GM23248 (cell line): ENCODE data around the gene TRIP6. TPM values are rescaled to one million over a fixed set of nuclear protein-coding genes. Genes with fewer than 3 reads are reported as not detected.

Experiments
- DNase-seq: peaks from one replicate; pipeline ENCODE4 v3.0.0-alpha.2; 2015
- H2AFZ ChIP-seq: fragments of 200-600 bp; sonication (generic); 2 replicates; pipeline ENCODE4 v1.6.1; 2016; ENCODE audit warnings: antibody characterized with exemption
- H3F3A ChIP-seq: fragments of 200-600 bp; sonication (generic); 2 replicates; pipeline ENCODE4 v1.6.1; 2016; ENCODE audit warnings: mild to moderate bottlenecking, antibody characterized with exemption, mixed run types; ENCODE audit not compliant: insufficient read depth
- H3K27ac ChIP-seq: fragments of 200-600 bp; sonication (generic); 2 replicates; pipeline ENCODE4 v1.5.1; 2016; ENCODE audit warnings: mild to moderate bottlenecking
- H3K27me3 ChIP-seq: fragments of 200-600 bp; sonication (generic); replicated peaks from 2 replicates; pipeline ENCODE4 v1.6.1; 2016; ENCODE audit warnings: mild to moderate bottlenecking; ENCODE audit not compliant: insufficient read depth
- H3K36me3 ChIP-seq: fragments of 200-600 bp; sonication (generic); 2 replicates; pipeline ENCODE4 v1.6.1; 2016; ENCODE audit warnings: low read depth, mild to moderate bottlenecking
- H3K4me1 ChIP-seq: fragments of 200-600 bp; sonication (generic); 2 replicates; pipeline ENCODE4 v1.6.1; 2016; ENCODE audit warnings: mild to moderate bottlenecking; ENCODE audit not compliant: insufficient read depth
- H3K4me2 ChIP-seq: fragments of 200-600 bp; sonication (generic); one replicate; pipeline ENCODE4 v1.6.1; 2016; ENCODE audit warnings: mild to moderate bottlenecking; ENCODE audit not compliant: unreplicated experiment
- H3K4me3 ChIP-seq: fragments of 200-600 bp; sonication (generic); 2 replicates; pipeline ENCODE4 v1.5.1; 2016; ENCODE audit warnings: mild to moderate bottlenecking
- H3K79me2 ChIP-seq: fragments of 200-600 bp; sonication (generic); 2 replicates; pipeline ENCODE4 v1.6.1; 2016; ENCODE audit warnings: mild to moderate bottlenecking; ENCODE audit not compliant: insufficient read depth
- H3K9ac ChIP-seq: fragments of 200-600 bp; sonication (generic); 2 replicates; pipeline ENCODE4 v1.6.1; 2016; ENCODE audit warnings: mild to moderate bottlenecking
- H3K9me2 ChIP-seq: fragments of 200-600 bp; sonication (generic); 2 replicates; pipeline ENCODE4 v1.6.1; 2016; ENCODE audit warnings: mixed run types, mild to moderate bottlenecking, moderate library complexity; ENCODE audit not compliant: insufficient read depth
- H3K9me3 ChIP-seq: fragments of 200-600 bp; sonication (generic); one replicate; pipeline ENCODE4 v1.6.1; 2017; ENCODE audit warnings: low read depth
- H4K20me1 ChIP-seq: fragments of 200-600 bp; sonication (generic); 2 replicates; pipeline ENCODE4 v1.6.0; 2016; ENCODE audit not compliant: insufficient read depth
- EZH2 ChIP-seq: fragments of 200-600 bp; sonication (generic); IDR thresholded peaks from 2 replicates; pipeline ENCODE4 v1.6.1; 2018; ENCODE audit warnings: antibody characterized with exemption, mild to moderate bottlenecking; ENCODE audit not compliant: insufficient read depth, poor library complexity, severe bottlenecking
- EZH2phosphoT487 ChIP-seq: fragments of 200-600 bp; sonication (generic); IDR thresholded peaks from 2 replicates; pipeline ENCODE4 v1.6.1; 2018; ENCODE audit warnings: antibody characterized with exemption, moderate library complexity, mild to moderate bottlenecking, low read depth; ENCODE audit not compliant: insufficient read depth
- in situ Hi-C: fragments of 300-500 bp; cut with MboI; formaldehyde crosslinking; loops from 2 replicates; pipeline ENCODE4 v1.15.0; 2020
- microRNA-seq: library from miRNA; unstranded; fragments of <30 nt; microRNA quantifications from one replicate; pipeline ENCODE4, GENCODE V29; 2016; ENCODE audit warnings: borderline number of aligned reads
- polyA plus RNA-seq: library from polyadenylated mRNA; unstranded; fragments of >200 nt; fragmentation: Nextera tagmentation; extraction: Ambion mirVana; gene quantifications from 2 replicates; pipeline ENCODE4 v1.2.1, GENCODE V29; 2016
- small RNA-seq: library from RNA; depleted of rRNA; stranded (forward); fragments of <200 nt; gene quantifications from one replicate; pipeline ENCODE3, GENCODE V24; 2014; ENCODE audit warnings: low read depth, low replicate concordance
- total RNA-seq: library from RNA; depleted of rRNA; stranded (reverse); fragments of >200 nt; shearing (Covaris generic); gene quantifications from 2 replicates; pipeline ENCODE4 v1.2.3, GENCODE V29; 2014; rRNA removed

The TRIP6 gene
- total and polyA plus RNA-seq, 2 experiments from 2014 or later: 68.6 to 113 TPM

GRCh38 chr7:100921039-100921438, 53.9 kb downstream of the TRIP6 start:
- TF ChIP-seq EZH2phosphoT487 (no peak), EZH2 (no peak)

More at GRCh38 chr7:100921039-100921438, 53.9 kb downstream of the TRIP6 start:
- Histone ChIP-seq H3K9ac (no peak overlapping the region), H3K9me2 (no peaks in the 10 kb centered on the region), H3K36me3 (no peaks in the 10 kb centered on the region), H3K4me3 (no peak overlapping the region), H3F3A (no peaks in the 10 kb centered on the region), H4K20me1 (no peaks in the 10 kb centered on the region), H3K27me3 (no peaks in the 10 kb centered on the region), H2AFZ (no peak overlapping the region), H3K4me1 (0 out of 2 replicates have a peak, but pooled peaks cover 4% of the 10 kb centered on the region), H3K27ac (no peak overlapping the region), H3K79me2 (no peaks in the 10 kb centered on the region), H3K4me2 (no peak overlapping the region), H3K9me3 (no peaks in the 10 kb centered on the region)
- DNase-seq: no peak
- in situ Hi-C loops: no loop called here

Small RNA genes within 50 kb of the gene (microRNA-seq; reads per million reads assigned to microRNA genes)
- 1.5 reads per million for gene MIR6875

Small RNA genes within 50 kb of the gene (small RNA-seq; reads per million reads assigned to genes)
- gene RN7SL549P (not detected), gene RN7SL750P (not detected)

Other genes starting within 250 kb of the TRIP6 start
- gene TFR2, start 225.8 kb upstream of the TRIP6 start, total RNA-seq: 0.11 and 0.51 TPM in 2 replicates
- gene TFR2, start 225.8 kb upstream of the TRIP6 start, polyA plus RNA-seq: 0.28 and 0.79 TPM in 2 replicates
- gene ACTL6B, start 210.9 kb upstream of the TRIP6 start, total RNA-seq: not detected in 2 replicates
- gene ACTL6B, start 210.9 kb upstream of the TRIP6 start, polyA plus RNA-seq: not detected in 2 replicates
- 65.6 and 89.8 TPM in 2 replicates for gene GNB2, start 193.6 kb upstream of the TRIP6 start, total RNA-seq
- gene GNB2, start 193.6 kb upstream of the TRIP6 start, polyA plus RNA-seq: 130 and 132 TPM in 2 replicates
- gene GIGYF1, start 173.1 kb upstream of the TRIP6 start, total RNA-seq: 15.6 and 19.5 TPM in 2 replicates
- 6.4 and 7.4 TPM in 2 replicates for gene GIGYF1, start 173.1 kb upstream of the TRIP6 start, polyA plus RNA-seq
- gene POP7, start 161.3 kb upstream of the TRIP6 start, total RNA-seq: 31.3 and 35.2 TPM in 2 replicates
- 63.4 and 67.9 TPM in 2 replicates for gene POP7, start 161.3 kb upstream of the TRIP6 start, polyA plus RNA-seq
- gene EPO, start 146.9 kb upstream of the TRIP6 start, total RNA-seq: not detected in 2 replicates
- gene EPO, start 146.9 kb upstream of the TRIP6 start, polyA plus RNA-seq: not detected in 2 replicates
- not detected in 2 replicates for gene ZAN, start 133.8 kb upstream of the TRIP6 start, total RNA-seq
- gene ZAN, start 133.8 kb upstream of the TRIP6 start, polyA plus RNA-seq: not detected in 2 replicates
- gene EPHB4, start 39.9 kb upstream of the TRIP6 start, total RNA-seq: 26.9 and 32.9 TPM in 2 replicates
- 6.7 and 8.2 TPM in 2 replicates for gene EPHB4, start 39.9 kb upstream of the TRIP6 start, polyA plus RNA-seq
- 16.8 and 21.2 TPM in 2 replicates for gene SLC12A9, start 14.7 kb upstream of the TRIP6 start, total RNA-seq
- gene SLC12A9, start 14.7 kb upstream of the TRIP6 start, polyA plus RNA-seq: 6.1 and 7.9 TPM in 2 replicates
- gene SRRT, start 7.7 kb downstream of the TRIP6 start, total RNA-seq: 57.1 and 58.9 TPM in 2 replicates
- gene SRRT, start 7.7 kb downstream of the TRIP6 start, polyA plus RNA-seq: 74.8 and 74.9 TPM in 2 replicates
- 6.7 and 9.9 TPM in 2 replicates for gene UFSP1, start 22.3 kb downstream of the TRIP6 start, total RNA-seq
- gene UFSP1, start 22.3 kb downstream of the TRIP6 start, polyA plus RNA-seq: 4.3 and 5.1 TPM in 2 replicates
- not detected in 2 replicates for gene ACHE, start 28.5 kb downstream of the TRIP6 start, total RNA-seq
- 0.14 TPM in 1 of 2 replicates, not detected in the other for gene ACHE, start 28.5 kb downstream of the TRIP6 start, polyA plus RNA-seq
- not detected in 2 replicates for gene MUC3A, start 82.1 kb downstream of the TRIP6 start, total RNA-seq
- not detected in 2 replicates for gene MUC3A, start 82.1 kb downstream of the TRIP6 start, polyA plus RNA-seq
- 0.54 and 1.5 TPM in 2 replicates for gene MUC12, start 102.2 kb downstream of the TRIP6 start, total RNA-seq
- 1.0 and 1.3 TPM in 2 replicates for gene MUC12, start 102.2 kb downstream of the TRIP6 start, polyA plus RNA-seq
- not detected in 2 replicates for gene MUC17, start 152.7 kb downstream of the TRIP6 start, total RNA-seq
- gene MUC17, start 152.7 kb downstream of the TRIP6 start, polyA plus RNA-seq: not detected in 2 replicates
- gene TRIM56, start 218.1 kb downstream of the TRIP6 start, total RNA-seq: 10.3 and 11.0 TPM in 2 replicates
- 8.8 and 9.2 TPM in 2 replicates for gene TRIM56, start 218.1 kb downstream of the TRIP6 start, polyA plus RNA-seq